SK-N-SH treated with all-trans-retinoic acid at 6 μM for 48 hours (cell line): ENCODE measurements around the gene BZW2.

Experiments
- ATAC-seq: fragments of 200-7000 bp; cut with Tn5 transposase; 3 replicates; pipeline ENCODE4 v1.9.1; 2020; ENCODE audit warnings: mild to moderate bottlenecking, moderate library complexity
- ARNTL ChIP-seq: fragments of 450-650 bp; formaldehyde crosslinking; IDR thresholded peaks from 2 replicates; pipeline ENCODE4 v1.5.0; 2020; ENCODE audit warnings: low read depth, mild to moderate bottlenecking, moderate library complexity, borderline replicate concordance
- BACH2 ChIP-seq: fragments of 250-450 bp; sonication (Bioruptor Pico); IDR thresholded peaks from 2 replicates; pipeline ENCODE4 v1.9.0; 2021; ENCODE audit warnings: mild to moderate bottlenecking, borderline replicate concordance
- CREB5 ChIP-seq: fragments of 250-450 bp; sonication (Bioruptor Pico); IDR thresholded peaks from 2 replicates; pipeline ENCODE4 v1.5.1; 2020; ENCODE audit warnings: low read depth, mild to moderate bottlenecking, moderate library complexity
- CSDC2 ChIP-seq: fragments of 250-450 bp; sonication (Bioruptor Pico); IDR thresholded peaks from 2 replicates; pipeline ENCODE4 v1.5.0; 2020; ENCODE audit warnings: mild to moderate bottlenecking, moderate library complexity
- ESRRG ChIP-seq: fragments of 250-450 bp; sonication (Bioruptor Pico); IDR thresholded peaks from 2 replicates; pipeline ENCODE4 v1.6.1; 2021; ENCODE audit warnings: mild to moderate bottlenecking
- ISL1 ChIP-seq: fragments of 250-450 bp; sonication (Bioruptor Pico); IDR thresholded peaks from 2 replicates; pipeline ENCODE4 v2.1.2; 2022; ENCODE audit warnings: mild to moderate bottlenecking, moderate library complexity
- OSR1 ChIP-seq: fragments of 250-450 bp; sonication (Bioruptor Pico); IDR thresholded peaks from 2 replicates; pipeline ENCODE4 v1.8.0; 2022; ENCODE audit warnings: moderate library complexity, mild to moderate bottlenecking, inconsistent platforms
- PATZ1 ChIP-seq: fragments of 250-450 bp; sonication (Bioruptor Pico); IDR thresholded peaks from 2 replicates; pipeline ENCODE4 v1.8.0; 2020; ENCODE audit warnings: mild to moderate bottlenecking, moderate library complexity, borderline replicate concordance
- POU6F1 ChIP-seq: fragments of 250-450 bp; sonication (Bioruptor Pico); IDR thresholded peaks from 2 replicates; pipeline ENCODE4 v1.8.0; 2021; ENCODE audit warnings: low read depth, mild to moderate bottlenecking, moderate library complexity, borderline replicate concordance
- PPARA ChIP-seq: fragments of 250-450 bp; sonication (Bioruptor Pico); IDR thresholded peaks from 2 replicates; pipeline ENCODE4 v1.5.0; 2020; ENCODE audit warnings: mild to moderate bottlenecking, borderline replicate concordance
- RARB ChIP-seq: fragments of 250-450 bp; sonication (Bioruptor Pico); IDR thresholded peaks from 2 replicates; pipeline ENCODE4 v1.8.0; 2021; ENCODE audit warnings: mild to moderate bottlenecking, moderate library complexity
- SNAI2 ChIP-seq: fragments of 250-450 bp; sonication (Bioruptor Pico); IDR thresholded peaks from 2 replicates; pipeline ENCODE4 v1.5.0; 2020; ENCODE audit warnings: mild to moderate bottlenecking, moderate library complexity
- TCF4 ChIP-seq: fragments of 250-450 bp; sonication (Bioruptor Pico); IDR thresholded peaks from 2 replicates; pipeline ENCODE4 v1.8.0; 2021; ENCODE audit warnings: mild to moderate bottlenecking, moderate library complexity, borderline replicate concordance
- TOX ChIP-seq: fragments of 250-450 bp; sonication (Bioruptor Pico); IDR thresholded peaks from 2 replicates; pipeline ENCODE4 v1.8.0; 2021; ENCODE audit warnings: mild to moderate bottlenecking, moderate library complexity, borderline replicate concordance
- TSHZ2 ChIP-seq: fragments of 250-450 bp; sonication (Bioruptor Pico); IDR thresholded peaks from 2 replicates; pipeline ENCODE4 v1.5.0; 2020; ENCODE audit warnings: mild to moderate bottlenecking, moderate library complexity
- ZC3H10 ChIP-seq: fragments of 250-450 bp; sonication (Bioruptor Pico); IDR thresholded peaks from 2 replicates; pipeline ENCODE4 v1.5.1; 2021; ENCODE audit warnings: mild to moderate bottlenecking, moderate library complexity
- ZFP3 ChIP-seq: fragments of 250-450 bp; sonication (Bioruptor Pico); IDR thresholded peaks from 2 replicates; pipeline ENCODE4 v1.5.0; 2020; ENCODE audit warnings: mild to moderate bottlenecking, moderate library complexity
- ZFP30 ChIP-seq: fragments of 450-650 bp; formaldehyde crosslinking; IDR thresholded peaks from 2 replicates; pipeline ENCODE4 v1.5.0; 2022; ENCODE audit warnings: mild to moderate bottlenecking, moderate library complexity
- ZNF565 ChIP-seq: fragments of 450-650 bp; formaldehyde crosslinking; conservative IDR thresholded peaks from 2 replicates; pipeline ENCODE4 v1.5.0; 2020; ENCODE audit warnings: low read depth, mild to moderate bottlenecking, moderate library complexity
- ZNF8 ChIP-seq: fragments of 450-650 bp; formaldehyde crosslinking; IDR thresholded peaks from 2 replicates; pipeline ENCODE4 v1.5.0; 2020; ENCODE audit warnings: mild to moderate bottlenecking, moderate library complexity

BZW2 gene

GRCh38 chr7:16745645-16746044 lies 99.7 kb downstream of the BZW2 start:
- TF ChIP-seq ZNF565 (CRISPR knock-in tag) = no peak
- TF ChIP-seq TOX (CRISPR knock-in tag) = no peak
- TF ChIP-seq ZC3H10 = no peak
- TF ChIP-seq RARB (CRISPR knock-in tag) = no peak
- TF ChIP-seq ZNF8 = no peak
- no peak for TF ChIP-seq CSDC2 (CRISPR knock-in tag)
- no peak for TF ChIP-seq OSR1 (CRISPR knock-in tag)
- no peak for TF ChIP-seq PATZ1
- no peak for TF ChIP-seq TSHZ2 (CRISPR knock-in tag)
- no peak for TF ChIP-seq ZFP30
- no peak for TF ChIP-seq TCF4 (CRISPR knock-in tag)
- no peak for TF ChIP-seq ISL1
- no peak for TF ChIP-seq ARNTL (CRISPR knock-in tag)
- TF ChIP-seq ZFP3 (CRISPR knock-in tag) = no peak
- no peak for TF ChIP-seq SNAI2 (CRISPR knock-in tag)
- no peak for TF ChIP-seq PPARA (CRISPR knock-in tag)
- TF ChIP-seq POU6F1 = no peak
- TF ChIP-seq BACH2 (CRISPR knock-in tag) = no peak
- TF ChIP-seq ESRRG (CRISPR knock-in tag) = no peak
- TF ChIP-seq CREB5 = no peak
- ATAC-seq = no peak

GRCh38 chr7:16747102-16747501 lies 101.1 kb downstream of the BZW2 start:
- no peak for TF ChIP-seq CREB5
- TF ChIP-seq SNAI2 (CRISPR knock-in tag) = no peak
- TF ChIP-seq ZFP3 (CRISPR knock-in tag) = no peak
- TF ChIP-seq ISL1 = no peak
- no peak for TF ChIP-seq BACH2 (CRISPR knock-in tag)
- no peak for ATAC-seq

GRCh38 chr7:16753102-16753931 lies 107.3 kb downstream of the BZW2 start, which contains the start of gene TSPAN13:
Gene TSPAN13, plus strand, starts transcription at chr7:16753755. Its CDS starts 213 bp downstream, at chr7:16753968.
- TF ChIP-seq POU6F1 = no peak
- 0 out of 2 replicates have a peak, but pooled peaks have one; percentile 20 for TF ChIP-seq TSHZ2 (CRISPR knock-in tag)
- ATAC-seq = peak; percentile 92
